NCI-H2196 treated with DMSO at 0.1 percent for 48 hours (cell line): ENCODE results near the gene PNP.
"Not testable (repeated sequence)": the region's sequence is repeated elsewhere in the genome, so short reads cannot be mapped to it uniquely, and the experiment has no call there.

ENCODE experiments used
- DNase-seq: peaks from one replicate; lab custom pipeline; 2025; ENCODE audit not compliant: unreplicated experiment; lab: John Stamatoyannopoulos, UW

The PNP gene

GRCh38 chr14:20489093-20489994, 20.1 kb downstream of the PNP start:
- no peak for DNase-seq

- DNase-seq, result no peak
Observed at GRCh38 chr14:20490563-20490962, 21.4 kb downstream of the PNP start.

- no peak for DNase-seq
Observed at GRCh38 chr14:20492486-20492885, 23.3 kb downstream of the PNP start.

- DNase-seq, result no peak
Observed at GRCh38 chr14:20493634-20494033, 24.4 kb downstream of the PNP start.

- no peak for DNase-seq
Observed at GRCh38 chr14:20494935-20495766, 25.9 kb downstream of the PNP start.

- DNase-seq, result no peak
Observed at GRCh38 chr14:20498622-20499021, 29.4 kb downstream of the PNP start.

- DNase-seq, result no peak
Observed at GRCh38 chr14:20499108-20499507, 29.9 kb downstream of the PNP start.

GRCh38 chr14:20499881-20500280, 30.7 kb downstream of the PNP start:
- DNase-seq, result no peak

- no peak for DNase-seq
Observed at GRCh38 chr14:20501346-20501745, 32.1 kb downstream of the PNP start.

- no peak for DNase-seq
Observed at GRCh38 chr14:20503898-20504297, 34.7 kb downstream of the PNP start.

GRCh38 chr14:20506276-20506675, 37.1 kb downstream of the PNP start:
- DNase-seq, result not testable (repeated sequence)

- DNase-seq, result not testable (repeated sequence)
Observed at GRCh38 chr14:20506752-20507151, 37.5 kb downstream of the PNP start.

- not testable (repeated sequence) for DNase-seq
Observed at GRCh38 chr14:20507537-20507936, 38.3 kb downstream of the PNP start.

GRCh38 chr14:20508367-20508766, 39.2 kb downstream of the PNP start:
- no peak for DNase-seq

GRCh38 chr14:20512177-20512905, 43.1 kb downstream of the PNP start:
- no peak for DNase-seq

GRCh38 chr14:20515846-20516245, 46.6 kb downstream of the PNP start:
- no peak for DNase-seq

GRCh38 chr14:20516921-20517320, 47.7 kb downstream of the PNP start:
- no peak for DNase-seq

GRCh38 chr14:20522332-20522731, 53.1 kb downstream of the PNP start:
- no peak for DNase-seq

- DNase-seq, result no peak
Observed at GRCh38 chr14:20524027-20524426, 54.8 kb downstream of the PNP start.
